CD4-positive, alpha-beta T cell treated with Interferon alpha-2 for 1 hour (primary cell): ENCODE data around the gene LYPLA2.

ENCODE experiments used
- DNase-seq, 2 donors: peaks; one replicate each; pipeline ENCODE4 v3.0.0-alpha.2; 2020 to 2022

The LYPLA2 gene

GRCh38 chr1:23790696-23791515 is at the start of gene LYPLA2:
Gene LYPLA2, plus strand, starts transcription at chr1:23791145. Its CDS starts 1,538 bp downstream, at chr1:23792683.
- DNase-seq = peak; percentile 82 to 88

DNA sequence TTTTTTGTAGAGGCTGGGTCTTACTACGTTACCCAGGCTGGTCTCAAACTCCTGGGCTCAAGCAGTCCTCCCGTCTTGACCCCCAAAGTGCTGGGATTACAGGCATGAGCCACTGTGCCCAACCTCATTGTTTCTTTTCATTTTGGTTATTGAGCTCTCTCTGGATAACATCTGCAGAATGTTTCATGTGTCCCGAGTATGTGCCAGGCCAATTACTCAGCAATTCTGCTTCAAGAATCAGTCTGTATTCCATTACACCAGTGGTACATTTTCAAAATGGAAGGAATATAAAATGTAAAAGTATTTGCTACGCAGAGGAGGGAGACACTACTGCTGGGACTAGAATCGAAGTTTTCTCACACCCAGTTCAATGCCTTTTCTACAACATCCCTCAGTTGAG is 49.3 kb upstream of the LYPLA2 start:
- no peak for DNase-seq

GRCh38 chr1:23742670-23743286 is 48.2 kb upstream of the LYPLA2 start:
- no peak for DNase-seq

GRCh38 chr1:23743287-23744152 is 47.4 kb upstream of the LYPLA2 start, which contains the start of gene ELOA:
Gene ELOA, plus strand, starts transcription at chr1:23743471. Its CDS starts 33 bp downstream, at chr1:23743504.
- peak; percentile 66 to 80 for DNase-seq

GRCh38 chr1:23745515-23745914 is 45.4 kb upstream of the LYPLA2 start:
- DNase-seq = peak in 1 of 2 donors; percentile 44

DNA sequence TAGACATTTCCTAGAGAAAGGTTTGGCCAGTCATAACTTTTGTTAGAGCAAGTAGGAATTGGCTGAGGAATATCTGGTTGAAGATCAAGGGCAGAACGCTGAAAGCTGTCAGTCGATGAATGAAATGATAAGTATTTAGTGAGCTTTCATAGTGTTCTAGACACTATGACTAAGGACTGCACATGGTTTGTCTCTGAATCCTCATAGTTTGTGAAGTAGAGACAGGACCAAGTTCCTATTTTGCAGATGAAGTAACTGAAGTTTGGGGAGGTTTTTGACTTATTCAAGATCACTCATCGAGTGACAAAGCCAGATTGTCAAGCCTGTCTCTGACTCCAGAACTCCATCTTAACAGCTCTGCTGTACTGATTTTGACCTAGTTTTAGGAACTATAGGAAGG is 42.9 kb upstream of the LYPLA2 start:
- no peak for DNase-seq

- peak; percentile 48 to 59 for DNase-seq
Observed at GRCh38 chr1:23751050-23751814, 39.7 kb upstream of the LYPLA2 start.

DNA sequence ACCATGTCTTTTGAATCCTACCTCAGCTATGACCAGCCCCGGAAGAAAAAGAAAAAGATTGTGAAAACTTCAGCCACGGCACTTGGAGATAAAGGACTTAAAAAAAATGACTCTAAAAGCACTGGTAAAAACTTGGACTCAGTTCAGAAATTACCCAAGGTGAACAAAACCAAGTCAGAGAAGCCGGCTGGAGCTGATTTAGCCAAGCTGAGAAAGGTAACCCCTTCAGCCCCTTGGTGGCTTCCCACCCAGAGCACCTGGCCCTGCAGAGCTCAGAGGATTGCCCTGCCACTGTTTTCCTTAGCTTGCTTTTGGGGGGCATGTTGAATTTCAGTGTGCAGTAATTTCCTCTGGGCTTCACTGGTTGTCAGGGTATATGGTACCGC is 39.1 kb upstream of the LYPLA2 start:
- DNase-seq = no peak

DNA sequence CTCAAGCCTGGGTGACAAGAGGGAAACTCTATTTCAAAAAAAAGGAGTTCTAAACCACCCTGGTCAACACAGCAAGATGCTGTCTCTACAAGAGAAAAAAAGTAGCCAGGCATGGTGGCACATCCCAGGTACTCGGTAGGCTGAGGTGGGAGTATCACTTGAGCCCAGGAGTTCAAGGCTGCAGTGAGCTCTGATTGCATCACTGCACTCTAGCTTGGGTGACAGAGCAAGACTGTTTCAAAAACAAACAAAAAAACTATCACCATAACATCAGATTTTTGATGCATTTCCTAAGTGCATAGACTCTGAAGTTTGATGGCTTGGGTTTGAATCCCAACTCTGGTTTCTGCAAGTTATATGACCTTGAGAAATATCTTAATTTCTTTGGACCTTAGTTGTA is 38.0 kb upstream of the LYPLA2 start:
- no peak for DNase-seq

DNA sequence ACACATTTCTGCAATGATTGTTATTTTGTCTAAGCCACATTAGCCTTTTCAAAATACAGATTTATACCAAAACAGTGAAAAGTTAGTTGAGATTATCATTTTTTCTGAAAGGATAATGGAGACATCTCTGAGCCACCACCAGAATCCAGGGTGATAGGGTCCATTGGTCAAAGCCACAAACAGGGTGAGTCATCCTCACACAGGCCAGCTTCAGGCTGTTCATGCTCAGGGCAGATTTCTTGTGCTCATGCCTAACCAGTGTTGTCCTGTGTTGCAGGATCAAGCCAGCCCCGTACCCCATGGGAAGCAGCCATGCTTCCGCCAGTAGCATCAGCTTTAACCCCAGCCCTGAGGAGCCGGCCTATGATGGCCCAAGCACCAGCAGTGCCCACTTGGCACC is 34.3 kb upstream of the LYPLA2 start:
- DNase-seq = no peak

GRCh38 chr1:23757812-23758211 is 33.1 kb upstream of the LYPLA2 start:
- DNase-seq = no peak

GRCh38 chr1:23759277-23759676 is 31.7 kb upstream of the LYPLA2 start:
- DNase-seq = no peak

DNA sequence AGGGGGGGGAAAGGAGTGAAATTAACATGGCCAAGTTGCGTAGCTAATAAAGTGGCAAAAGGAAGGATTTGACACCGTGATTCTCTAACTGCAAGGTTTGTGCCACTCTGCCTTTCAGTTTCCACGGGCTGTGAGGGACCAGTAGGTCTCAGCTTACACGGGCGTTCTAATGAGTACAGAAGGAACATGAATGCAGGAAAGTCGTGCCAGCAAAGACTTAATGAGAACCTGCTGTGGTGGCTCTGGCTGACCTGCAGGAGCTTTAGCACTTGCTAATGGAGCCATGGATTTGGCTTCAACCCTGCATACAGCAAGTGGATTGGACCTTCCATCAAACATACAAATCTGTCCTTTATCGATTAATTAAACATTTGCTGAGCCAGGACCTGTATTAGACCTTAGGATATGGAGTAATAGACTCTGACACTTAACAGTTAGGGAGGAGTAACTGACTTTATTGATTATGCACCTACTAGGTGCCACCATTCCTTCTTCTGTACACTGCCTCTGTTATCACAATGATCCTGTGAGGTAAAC is 27.8 kb upstream of the LYPLA2 start:
- no peak for DNase-seq

- DNase-seq = no peak
Observed at GRCh38 chr1:23768733-23769132, 22.2 kb upstream of the LYPLA2 start.

DNA sequence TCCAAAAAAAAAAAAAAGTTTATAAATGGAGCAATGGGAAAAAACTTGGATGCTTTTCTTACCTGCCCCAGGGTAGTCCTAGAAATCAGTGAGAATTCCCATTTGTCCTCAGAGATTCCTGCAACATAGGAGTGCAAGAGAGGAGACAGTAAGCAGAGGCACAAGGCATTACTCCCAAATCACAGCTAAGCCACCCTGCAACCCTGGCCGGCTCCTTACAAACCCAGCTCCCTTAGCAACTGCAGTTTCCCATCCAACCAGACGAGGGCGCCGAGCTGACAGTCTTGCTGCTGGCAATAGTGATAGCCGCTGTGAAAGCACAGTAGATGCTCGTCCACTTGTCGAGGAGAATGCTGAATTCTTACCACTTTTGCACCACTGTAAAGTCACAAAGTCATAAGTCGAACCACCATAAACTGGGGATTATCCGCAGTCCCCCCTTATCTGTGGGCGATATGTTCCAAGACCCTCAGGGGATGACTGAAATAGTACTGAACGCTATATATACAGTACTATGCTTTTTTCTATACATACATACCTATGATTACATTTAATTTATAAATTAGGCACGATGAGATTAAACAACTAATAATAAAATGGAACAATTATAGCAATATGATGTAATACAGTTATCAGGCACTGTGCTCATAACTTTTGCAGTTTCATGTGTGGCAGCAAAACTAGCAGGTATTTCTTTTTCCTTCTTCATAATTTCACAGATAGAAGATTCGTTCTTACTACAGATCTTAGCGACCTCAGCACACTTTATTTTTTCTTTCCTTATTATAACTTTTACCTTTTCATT is 18.7 kb upstream of the LYPLA2 start:
- peak; percentile 82 to 87 for DNase-seq

DNA sequence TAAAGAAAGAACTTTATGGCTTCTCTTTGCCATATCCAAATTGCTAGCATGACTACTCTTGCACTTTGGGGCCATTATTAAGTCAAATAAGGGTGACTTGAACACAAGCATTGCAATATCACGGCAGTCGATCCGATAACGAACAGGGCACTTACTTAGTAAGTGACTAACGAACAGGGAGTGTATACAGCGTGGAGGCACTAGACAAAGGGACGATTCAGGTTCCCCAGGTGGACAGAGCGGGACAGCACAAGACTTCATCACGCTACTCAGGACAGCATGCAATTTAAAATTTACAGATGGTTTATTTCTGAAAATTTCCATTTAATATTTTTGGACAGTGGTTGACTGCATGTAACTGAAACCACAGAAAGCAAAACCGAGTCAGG is 18.1 kb upstream of the LYPLA2 start:
- DNase-seq = no peak

DNA sequence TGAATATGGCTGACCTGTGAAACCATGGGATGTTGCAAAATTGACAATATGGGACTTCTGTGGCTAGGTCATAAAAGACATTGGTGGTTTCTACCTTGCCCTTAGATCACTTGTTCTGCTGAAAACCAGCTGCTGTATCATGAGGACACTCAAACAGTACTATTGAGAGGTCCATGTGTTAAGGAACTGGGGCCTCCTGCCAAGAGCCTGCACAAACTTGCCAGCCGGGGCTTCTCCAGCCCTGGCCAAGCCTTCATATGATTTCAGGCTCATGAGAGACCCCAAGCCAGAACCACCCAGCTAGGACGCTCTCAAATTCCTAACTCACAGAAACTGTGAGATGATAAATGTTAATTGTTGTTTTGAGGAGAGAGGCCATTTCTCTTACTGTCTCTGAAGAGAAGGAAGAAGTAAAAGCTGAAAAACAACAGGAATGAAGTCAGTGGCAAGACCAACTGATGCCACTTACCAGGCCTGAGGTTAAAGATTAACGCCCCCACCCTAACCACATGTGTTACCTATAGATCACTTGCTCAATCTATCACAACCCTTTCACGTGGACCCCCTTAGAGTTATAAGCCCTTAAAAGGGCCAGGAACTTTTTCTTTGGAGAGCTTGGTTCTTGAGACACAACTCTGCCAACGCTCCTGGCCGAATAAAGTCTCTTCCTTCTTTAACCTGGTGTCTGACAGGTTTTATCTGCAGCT is 16.6 kb upstream of the LYPLA2 start:
- DNase-seq = no peak

DNA sequence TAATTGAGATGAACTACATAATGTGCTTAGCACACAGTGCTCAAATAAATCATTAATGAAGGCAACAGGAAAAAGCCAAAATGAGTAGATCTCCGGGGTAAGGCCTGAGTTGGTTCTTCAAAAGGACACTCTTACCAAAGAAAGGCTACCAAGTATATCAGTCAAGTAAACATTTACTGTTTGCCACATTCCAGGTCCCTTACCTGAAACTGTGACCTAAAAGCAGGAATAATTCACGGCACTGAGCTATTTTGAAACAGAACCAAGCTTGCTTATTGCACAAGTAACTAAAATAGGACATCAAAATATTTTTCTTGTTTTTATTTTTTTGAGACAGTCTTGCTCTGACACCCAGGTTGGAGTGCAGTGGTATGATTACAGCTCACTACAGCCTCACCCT is 14.7 kb upstream of the LYPLA2 start:
- no peak for DNase-seq

- peak; percentile 85 to 88 for DNase-seq
Observed at GRCh38 chr1:23777979-23778814, 12.7 kb upstream of the LYPLA2 start, which contains the start of gene PITHD1. Gene PITHD1, plus strand, starts transcription at chr1:23778418. Its CDS starts 98 bp downstream, at chr1:23778516.
